ENCODE results near the gene PIK3C3.

Gene PIK3C3

GRCh38 chr18:41974796-41975201, 19.8 kb downstream of the PIK3C3 start:
- Histone ChIP-seq H3K36me3 (peaks cover 50 to 91% (median 61%) of the 10 kb centered on the region in 11 experiments), H3K4me2 (no peak overlapping the region), H3K27me3 (no peaks in the 10 kb centered on the region), H4K20me1 (peaks cover 0 to 90% (median 11%) of the 10 kb centered on the region in 11 experiments; a peak in 9 of 22 replicates), H3K27ac (no peak overlapping the region), H3K4me3 (no peak overlapping the region), H3K9ac (no peak overlapping the region), H3K9me3 (replicated peaks in 1 of 11) (no peaks in the 10 kb centered on the region), H3K4me1 (peaks cover 9 to 20% (median 16%) of the 10 kb centered on the region in 10 experiments; a peak in 19 of 20 replicates)
- no peak for TF ChIP-seq Cebpa-rat (IDR thresholded peaks at IDR 0.05)

- Histone ChIP-seq H3K4me2 (no peak overlapping the region), H3K36me3 (peaks cover 48 to 89% (median 58%) of the 10 kb centered on the region in 11 experiments), H3K9me3 (replicated peaks in 1 of 11) (no peaks in the 10 kb centered on the region), H4K20me1 (peaks cover 0 to 88% (median 6%) of the 10 kb centered on the region in 11 experiments; a peak in 9 of 22 replicates), H3K4me1 (peaks cover 9 to 20% (median 16%) of the 10 kb centered on the region in 10 experiments; a peak in 19 of 20 replicates), H3K4me3 (no peak overlapping the region), H3K27me3 (no peaks in the 10 kb centered on the region), H3K27ac (no peak overlapping the region), H3K9ac (no peak overlapping the region)
- no peak for TF ChIP-seq Cebpa-rat (IDR thresholded peaks at IDR 0.05)
Measured at GRCh38 chr18:41975284-41975683, 20.2 kb downstream of the PIK3C3 start.

- Histone ChIP-seq H3K9me3 (replicated peaks in 1 of 11) (no peaks in the 10 kb centered on the region), H3K27me3 (no peaks in the 10 kb centered on the region), H3K9ac (no peak overlapping the region), H3K4me2 (no peak overlapping the region), H3K36me3 (peaks cover 38 to 89% (median 47%) of the 10 kb centered on the region in 11 experiments), H3K4me3 (no peak overlapping the region), H3K27ac (no peak overlapping the region), H4K20me1 (peaks cover 0 to 89% (median 6%) of the 10 kb centered on the region in 11 experiments; a peak in 10 of 22 replicates), H3K4me1 (peaks cover 7 to 14% (median 10%) of the 10 kb centered on the region in 10 experiments; a peak in 19 of 20 replicates)
- TF ChIP-seq Cebpa-rat (IDR thresholded peaks at IDR 0.05) = no peak
Measured at GRCh38 chr18:41977233-41977632, 22.2 kb downstream of the PIK3C3 start.

- H4K20me1 ChIP-seq = peaks cover 0 to 90% (median 0%) of the 10 kb centered on the region in 11 experiments; a peak in 7 of 22 replicates
- H3K27ac ChIP-seq = no peak overlapping the region
- no peaks in the 10 kb centered on the region; a peak in 1 of 20 replicates for H3K4me1 ChIP-seq
- no peak for TF ChIP-seq Cebpa-rat (IDR thresholded peaks at IDR 0.05)
- H3K4me3 ChIP-seq = no peak overlapping the region
- no peak overlapping the region for H3K4me2 ChIP-seq
- no peak overlapping the region for H3K9ac ChIP-seq
- H3K27me3 ChIP-seq = no peaks in the 10 kb centered on the region
- no peaks in the 10 kb centered on the region for H3K9me3 ChIP-seq (replicated peaks in 1 of 11)
- H3K36me3 ChIP-seq = peaks cover 22 to 84% (median 50%) of the 10 kb centered on the region in 11 experiments
Measured at GRCh38 chr18:41982942-41983660, 28.1 kb downstream of the PIK3C3 start.

- no peaks in the 10 kb centered on the region; a peak in 1 of 20 replicates for H3K4me1 ChIP-seq
- no peak overlapping the region for H3K4me2 ChIP-seq
- H3K36me3 ChIP-seq = peaks cover 31 to 91% (median 62%) of the 10 kb centered on the region in 11 experiments
- H3K4me3 ChIP-seq = no peak overlapping the region
- no peaks in the 10 kb centered on the region for H3K27me3 ChIP-seq
- no peak overlapping the region for H3K27ac ChIP-seq
- H3K9me3 ChIP-seq (replicated peaks in 1 of 11) = no peaks in the 10 kb centered on the region
- peaks cover 0 to 80% (median 0%) of the 10 kb centered on the region in 11 experiments; a peak in 6 of 22 replicates for H4K20me1 ChIP-seq
- TF ChIP-seq Cebpa-rat (IDR thresholded peaks at IDR 0.05) = no peak
- H3K9ac ChIP-seq = no peak overlapping the region
Measured at GRCh38 chr18:41985914-41986313, 30.9 kb downstream of the PIK3C3 start.

GRCh38 chr18:41989508-41989907, 34.5 kb downstream of the PIK3C3 start:
- H3K4me1 ChIP-seq = peaks cover 0 to 7% (median 0%) of the 10 kb centered on the region in 10 experiments; a peak in 2 of 20 replicates

GRCh38 chr18:41992066-41992465, 37.0 kb downstream of the PIK3C3 start:
- Histone ChIP-seq H3K4me1 (peaks cover 0 to 7% (median 0%) of the 10 kb centered on the region in 10 experiments; a peak in 2 of 20 replicates), H3K4me3 (no peak overlapping the region), H3K4me2 (no peak overlapping the region; a peak in 1 of 22 replicates), H3K9me3 (replicated peaks in 1 of 11) (no peaks in the 10 kb centered on the region), H4K20me1 (peaks cover 0 to 22% (median 0%) of the 10 kb centered on the region in 11 experiments; a peak in 2 of 22 replicates), H3K27me3 (no peaks in the 10 kb centered on the region), H3K36me3 (peaks cover 57 to 95% (median 89%) of the 10 kb centered on the region in 11 experiments), H3K27ac (no peak overlapping the region), H3K9ac (no peak overlapping the region)
- no peak for TF ChIP-seq Cebpa-rat (IDR thresholded peaks at IDR 0.05)

More at GRCh38 chr18:41989508-41989907, 34.5 kb downstream of the PIK3C3 start:
- Histone ChIP-seq H3K4me2 (no peak overlapping the region), H4K20me1 (peaks cover 0 to 48% (median 0%) of the 10 kb centered on the region in 11 experiments; a peak in 3 of 22 replicates), H3K36me3 (peaks cover 41 to 95% (median 75%) of the 10 kb centered on the region in 11 experiments), H3K9ac (no peak overlapping the region), H3K9me3 (replicated peaks in 1 of 11) (no peaks in the 10 kb centered on the region), H3K27me3 (no peaks in the 10 kb centered on the region), H3K4me3 (no peak overlapping the region), H3K27ac (no peak overlapping the region)
- no peak for TF ChIP-seq Cebpa-rat (IDR thresholded peaks at IDR 0.05)

- TF ChIP-seq Cebpa-rat (IDR thresholded peaks at IDR 0.05) = no peak
- H3K36me3 ChIP-seq = peaks cover 64 to 96% (median 89%) of the 10 kb centered on the region in 11 experiments
Measured at GRCh38 chr18:41992703-41993102, 37.7 kb downstream of the PIK3C3 start.

GRCh38 chr18:41993151-41993550, 38.1 kb downstream of the PIK3C3 start:
- no peak for TF ChIP-seq Cebpa-rat (IDR thresholded peaks at IDR 0.05)
- peaks cover 62 to 96% (median 86%) of the 10 kb centered on the region in 11 experiments for H3K36me3 ChIP-seq
- H3K4me2 ChIP-seq = no peak overlapping the region
- H4K20me1 ChIP-seq = peaks cover 0 to 13% (median 0%) of the 10 kb centered on the region in 11 experiments; a peak in 2 of 22 replicates
- no peaks in the 10 kb centered on the region for H3K27me3 ChIP-seq
- H3K9ac ChIP-seq = no peak overlapping the region
- H3K27ac ChIP-seq = no peak overlapping the region
- H3K4me3 ChIP-seq = no peak overlapping the region
- H3K4me1 ChIP-seq = peaks cover 0 to 7% (median 0%) of the 10 kb centered on the region in 10 experiments; a peak in 2 of 20 replicates
- no peaks in the 10 kb centered on the region for H3K9me3 ChIP-seq (replicated peaks in 1 of 11)

More at GRCh38 chr18:41992703-41993102, 37.7 kb downstream of the PIK3C3 start:
- H4K20me1 ChIP-seq = peaks cover 0 to 17% (median 0%) of the 10 kb centered on the region in 11 experiments; a peak in 2 of 22 replicates
- no peak overlapping the region for H3K4me2 ChIP-seq
- no peaks in the 10 kb centered on the region for H3K27me3 ChIP-seq
- no peak overlapping the region for H3K4me3 ChIP-seq
- peaks cover 0 to 7% (median 0%) of the 10 kb centered on the region in 10 experiments; a peak in 2 of 20 replicates for H3K4me1 ChIP-seq
- H3K9me3 ChIP-seq (replicated peaks in 1 of 11) = no peaks in the 10 kb centered on the region
- H3K9ac ChIP-seq = no peak overlapping the region
- H3K27ac ChIP-seq = no peak overlapping the region

Measured in BLaER1 treated with 17β-estradiol and CSF1 and Interleukin-3, amounts not matched to agents 10 nM and 100 nM (cell line).